Left kidney (tissue), 8 donors: ENCODE measurements around the gene AJAP1. TPM values are rescaled to one million over a fixed set of nuclear protein-coding genes. Genes with fewer than 3 reads are reported as not detected.
"Not testable (repeated sequence)": the region's sequence is repeated elsewhere in the genome, so short reads cannot be mapped to it uniquely, and the experiment has no call there.

Experiments
- DNase-seq: peaks from one replicate; pipeline ENCODE4 v3.0.0-alpha.2; 2013
- long read RNA-seq, 8 donors: transcript quantifications; one replicate each; lab custom pipeline, GENCODE V29; 2026
- polyA plus RNA-seq: library from polyadenylated mRNA; unstranded; fragments of 120-200 nt; gene quantifications from one replicate; pipeline ENCODE4 v1.2.1, GENCODE V29; 2013; ENCODE audit not compliant: insufficient read length

AJAP1 gene
- polyA plus RNA-seq: 0.68 TPM
- long read RNA-seq, donor 1: 0 reads
- long read RNA-seq, donor 2: 0 reads
- long read RNA-seq, donor 3: 0 reads
- long read RNA-seq, donor 4: 0 reads
- long read RNA-seq, donor 5, full-length matches to known transcripts: 1 of 1 reads
- long read RNA-seq, donor 5, partial matches to known transcripts: 0 of 1 reads
- long read RNA-seq, donor 5, other reads (novel, unspliced or antisense): 0 of 1 reads
- long read RNA-seq, donor 6: 0 reads
- long read RNA-seq, donor 7, full-length matches to known transcripts: 3 of 3 reads
- long read RNA-seq, donor 7, partial matches to known transcripts: 0 of 3 reads
- long read RNA-seq, donor 7, other reads (novel, unspliced or antisense): 0 of 3 reads
- long read RNA-seq, donor 8: 0 reads

GRCh38 chr1:4653796-4654725 lies at the start of gene AJAP1:
AJAP1 (plus strand) TSS chr1:4654609; CDS start chr1:4655426, 817 bp downstream.
- DNase-seq: no peak

- DNase-seq: no peak
Observed at GRCh38 chr1:4605158-4605557, 49.3 kb upstream of the AJAP1 start.

- no peak for DNase-seq
Observed at GRCh38 chr1:4611563-4612341, 42.7 kb upstream of the AJAP1 start.

- no peak for DNase-seq
Observed at GRCh38 chr1:4612991-4613390, 41.4 kb upstream of the AJAP1 start.

DNA sequence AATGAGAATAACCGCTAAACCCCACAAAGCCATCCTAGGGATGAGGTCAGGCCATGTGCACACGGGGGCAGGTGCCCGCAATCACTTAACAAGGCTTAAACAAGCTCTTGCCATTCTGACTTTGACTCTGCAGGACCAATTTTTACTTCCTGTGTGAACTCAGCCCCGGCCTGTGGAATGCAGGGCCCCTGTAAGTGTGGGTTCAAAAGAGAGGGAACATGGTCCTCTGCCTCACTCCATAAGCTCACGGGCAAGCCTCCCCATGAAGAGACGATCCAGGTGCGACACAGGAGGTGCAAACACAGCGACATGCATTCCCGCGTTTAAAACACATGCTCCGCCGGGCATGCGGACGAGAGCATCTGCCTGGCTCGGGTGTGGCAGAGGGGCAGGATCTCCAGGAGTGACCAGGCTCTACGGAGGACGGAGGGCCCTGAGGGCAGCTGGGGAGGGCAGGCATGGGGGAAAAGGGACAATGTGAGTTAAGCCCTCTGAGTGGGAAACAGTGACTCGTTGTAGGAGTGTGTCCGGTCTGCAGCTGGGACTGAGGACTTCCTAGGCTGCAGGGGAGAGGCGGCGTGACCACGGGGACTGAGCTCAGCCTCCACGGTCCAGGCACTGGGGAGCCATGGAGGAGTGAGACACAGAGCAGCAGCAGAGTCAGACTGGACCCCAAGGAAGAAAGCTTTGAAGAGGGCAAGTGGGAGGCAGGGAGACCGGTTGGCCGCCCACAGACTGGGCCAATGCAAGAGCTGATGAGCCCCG lies 40.6 kb upstream of the AJAP1 start:
- no peak for DNase-seq

- DNase-seq: no peak
Observed at GRCh38 chr1:4614371-4615137, 39.9 kb upstream of the AJAP1 start.

DNA sequence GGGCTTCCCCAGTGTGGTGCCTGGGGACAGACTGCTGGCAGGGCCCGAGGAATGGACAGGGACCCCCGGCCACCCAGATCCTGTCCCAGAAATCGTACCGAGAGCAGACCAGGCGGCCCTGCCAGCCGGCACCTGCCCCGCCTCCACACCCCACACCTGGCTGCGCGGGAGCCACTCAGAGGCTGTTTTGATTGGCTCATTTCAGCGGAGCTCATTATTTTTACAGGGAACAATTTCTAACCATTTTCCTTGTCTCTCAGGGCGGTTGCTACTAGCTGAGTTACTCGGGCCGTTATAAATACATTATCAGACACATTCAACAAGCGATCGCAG lies 39.3 kb upstream of the AJAP1 start:
- no peak for DNase-seq

DNA sequence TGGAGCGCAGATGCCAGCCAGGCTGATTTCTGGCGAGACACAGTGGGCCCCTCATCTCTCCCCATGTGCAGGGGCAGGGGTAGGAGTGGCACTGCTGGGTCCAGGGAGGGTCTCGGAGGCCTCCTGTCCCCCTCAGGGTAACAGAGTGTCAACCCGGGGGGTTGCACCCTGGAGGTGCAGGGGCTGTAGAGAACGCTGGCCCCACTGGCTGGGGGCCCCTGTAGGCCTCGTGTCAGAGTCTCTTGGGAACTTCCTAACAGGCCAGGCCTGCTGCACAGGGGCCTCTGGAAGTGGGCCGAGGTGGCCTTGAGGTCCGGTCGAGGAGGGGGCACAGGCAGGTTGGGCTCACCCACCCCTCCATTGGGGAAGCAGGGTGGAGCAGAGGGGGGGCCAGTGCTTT lies 38.9 kb upstream of the AJAP1 start:
- DNase-seq: no peak

- DNase-seq: no peak
Observed at GRCh38 chr1:4616831-4617465, 37.5 kb upstream of the AJAP1 start.

GRCh38 chr1:4617506-4617905 lies 36.9 kb upstream of the AJAP1 start:
- DNase-seq: no peak

DNA sequence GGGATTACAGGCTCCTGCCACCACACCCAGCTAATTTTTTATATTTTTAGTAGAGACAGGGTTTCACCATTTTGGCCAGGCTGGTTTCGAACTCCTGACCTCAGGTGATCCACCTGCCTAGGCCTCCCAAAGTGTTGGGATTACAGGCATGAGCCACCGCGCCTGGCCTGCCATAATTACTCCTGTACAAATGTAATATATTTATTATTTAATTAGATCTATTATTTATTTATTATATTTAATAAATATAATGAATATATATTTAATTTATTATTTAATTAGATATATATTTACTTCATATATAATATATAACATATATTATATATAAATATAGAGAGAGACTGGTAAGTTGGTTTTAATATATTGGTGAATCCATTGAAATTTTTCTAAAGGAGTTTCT lies 35.6 kb upstream of the AJAP1 start:
- DNase-seq: not testable (repeated sequence)

- DNase-seq: no peak
Observed at GRCh38 chr1:4621646-4622045, 32.8 kb upstream of the AJAP1 start.

DNA sequence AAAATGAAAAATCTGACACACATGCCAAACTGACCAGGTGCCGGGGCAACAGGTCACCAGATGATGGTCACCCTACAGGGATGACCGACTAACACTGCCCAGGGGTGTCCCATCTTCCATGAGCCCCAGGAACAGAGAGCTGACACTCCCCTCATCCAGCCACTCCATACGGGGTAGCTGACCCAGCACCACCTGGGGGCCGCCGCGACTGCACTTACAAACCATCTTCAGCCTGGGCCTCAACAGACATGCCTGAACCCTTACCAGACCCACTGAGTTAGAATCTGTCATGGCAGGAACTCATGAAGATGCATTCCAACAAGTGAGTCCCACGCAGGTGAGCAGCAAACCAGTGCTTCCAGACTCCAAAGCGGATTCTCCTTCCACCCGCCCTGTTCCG lies 31.6 kb upstream of the AJAP1 start:
- no peak for DNase-seq

- DNase-seq: no peak
Observed at GRCh38 chr1:4624141-4624715, 30.2 kb upstream of the AJAP1 start.

DNA sequence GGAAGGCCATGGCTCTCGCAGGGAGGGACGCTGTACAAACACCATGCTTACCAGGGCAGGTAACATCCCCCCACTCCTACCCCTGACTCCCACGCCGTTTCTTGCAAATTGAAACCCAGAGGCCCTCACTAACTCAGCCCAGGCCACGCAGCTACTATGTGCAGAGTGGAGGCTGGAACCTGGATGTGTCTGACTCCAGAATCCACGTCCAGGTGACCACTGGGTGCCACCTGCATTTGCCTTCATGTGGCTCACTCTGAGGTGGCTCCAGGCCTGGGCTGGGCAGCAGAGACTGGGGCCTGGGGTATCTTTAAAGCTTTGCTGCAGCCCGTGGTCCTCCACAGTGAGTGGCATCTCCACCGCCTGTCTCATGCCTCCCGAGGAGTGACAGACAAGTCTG lies 29.6 kb upstream of the AJAP1 start:
- DNase-seq: no peak

DNA sequence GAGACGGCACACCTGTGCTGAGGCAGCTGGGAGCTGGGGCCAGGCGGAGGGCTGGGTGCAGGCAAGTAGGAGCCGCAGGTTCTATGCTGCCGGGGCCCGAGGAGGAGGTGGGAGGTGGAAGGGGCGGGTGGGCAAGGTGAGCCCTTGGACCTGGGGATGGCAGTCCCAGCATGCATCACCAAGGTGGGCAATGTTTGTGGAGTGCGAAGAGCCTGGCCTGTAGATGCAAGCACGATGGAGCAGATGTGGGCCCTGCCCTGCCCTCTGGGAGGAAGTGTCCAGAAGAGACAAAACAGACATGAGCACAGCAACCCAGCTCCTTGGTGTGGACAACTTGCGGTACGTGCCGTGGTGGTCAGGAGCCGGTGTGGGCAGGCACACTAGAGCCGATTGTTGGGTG lies 28.3 kb upstream of the AJAP1 start:
- DNase-seq: no peak

DNA sequence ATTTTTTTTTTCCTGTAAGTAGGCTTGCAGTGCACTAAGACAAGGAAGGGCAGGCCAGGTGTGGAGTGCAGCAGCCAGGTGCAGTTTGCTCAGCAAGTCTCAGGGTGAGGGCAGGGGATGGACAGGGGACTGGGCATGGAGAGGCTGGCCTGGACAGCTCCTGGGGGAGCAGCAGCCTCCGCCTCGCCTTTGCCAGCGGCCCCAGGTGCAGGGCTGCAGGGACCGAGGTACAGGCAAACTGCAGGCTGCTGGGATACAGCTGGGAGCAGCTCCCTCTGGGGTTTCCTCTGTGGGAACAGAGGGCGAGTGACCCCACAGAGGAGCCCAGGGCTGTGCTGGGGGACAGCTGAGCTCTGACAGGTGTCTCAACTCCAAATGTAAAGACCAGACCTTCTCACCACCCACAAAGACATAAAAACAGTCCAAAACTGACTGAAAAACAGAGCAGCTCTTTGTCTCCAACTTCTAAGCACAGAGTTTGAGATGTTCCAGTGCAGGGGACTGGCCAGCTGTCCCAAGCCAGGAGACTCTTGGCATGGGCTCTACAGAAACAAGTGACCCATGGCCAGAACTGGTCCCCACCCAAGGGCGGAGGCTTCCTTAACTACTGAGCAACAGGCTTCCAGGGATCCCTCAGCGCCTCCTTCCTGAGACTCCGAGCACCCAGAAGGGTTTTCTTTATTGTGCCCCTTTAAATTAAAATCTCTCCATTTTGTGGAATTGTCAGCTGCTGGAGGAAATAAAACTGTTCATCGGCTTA lies 27.7 kb upstream of the AJAP1 start:
- DNase-seq: no peak

DNA sequence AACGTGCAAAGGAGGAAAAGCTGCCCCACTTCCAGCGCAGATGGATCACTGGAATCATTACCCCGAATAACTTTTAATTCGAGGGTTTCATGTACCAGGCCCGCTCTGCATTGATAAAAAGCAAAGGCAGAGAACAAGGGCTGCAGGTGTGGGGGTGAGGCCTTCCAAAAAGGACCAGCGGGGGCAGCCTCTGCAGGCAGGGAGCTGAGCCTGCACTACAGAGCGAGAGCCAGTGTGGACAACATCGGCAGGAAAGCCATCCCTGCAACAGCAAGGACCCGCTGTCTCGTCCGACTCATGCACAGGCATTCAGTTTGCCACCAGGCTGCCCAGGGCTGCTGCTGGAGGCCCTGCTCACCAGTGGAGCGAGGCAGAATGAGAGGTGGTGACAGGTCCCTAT lies 27.1 kb upstream of the AJAP1 start:
- DNase-seq: no peak

DNA sequence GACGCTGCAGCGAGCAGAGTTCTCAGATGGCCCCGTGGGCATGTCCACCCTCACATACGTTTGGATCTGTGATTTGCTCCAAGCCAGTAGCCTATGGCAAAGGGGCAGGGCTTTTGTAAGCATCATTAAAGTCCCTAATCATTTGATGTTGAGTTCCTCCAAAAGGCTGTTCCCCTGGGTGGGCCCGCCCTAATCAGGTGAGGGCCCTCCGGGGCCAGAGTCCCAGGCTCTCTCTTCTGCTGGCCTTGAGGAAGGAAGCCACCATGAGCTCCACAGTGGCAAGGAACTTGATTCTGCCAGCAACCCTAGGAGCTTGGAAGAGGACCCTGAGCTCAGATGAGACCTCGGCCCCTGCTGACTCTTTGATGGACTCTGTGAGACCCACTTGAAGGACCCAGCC lies 25.4 kb upstream of the AJAP1 start:
- no peak for DNase-seq
